COLO668 (cell line): Measurements from ENCODE around the gene LDHD.
"Not testable (repeated sequence)": the region's sequence is repeated elsewhere in the genome, so short reads cannot be mapped to it uniquely, and the experiment has no call there.

Experiments
- DNase-seq: peaks from one replicate; lab custom pipeline; 2025; ENCODE audit not compliant: unreplicated experiment; lab: John Stamatoyannopoulos, UW

The LDHD gene

DNA sequence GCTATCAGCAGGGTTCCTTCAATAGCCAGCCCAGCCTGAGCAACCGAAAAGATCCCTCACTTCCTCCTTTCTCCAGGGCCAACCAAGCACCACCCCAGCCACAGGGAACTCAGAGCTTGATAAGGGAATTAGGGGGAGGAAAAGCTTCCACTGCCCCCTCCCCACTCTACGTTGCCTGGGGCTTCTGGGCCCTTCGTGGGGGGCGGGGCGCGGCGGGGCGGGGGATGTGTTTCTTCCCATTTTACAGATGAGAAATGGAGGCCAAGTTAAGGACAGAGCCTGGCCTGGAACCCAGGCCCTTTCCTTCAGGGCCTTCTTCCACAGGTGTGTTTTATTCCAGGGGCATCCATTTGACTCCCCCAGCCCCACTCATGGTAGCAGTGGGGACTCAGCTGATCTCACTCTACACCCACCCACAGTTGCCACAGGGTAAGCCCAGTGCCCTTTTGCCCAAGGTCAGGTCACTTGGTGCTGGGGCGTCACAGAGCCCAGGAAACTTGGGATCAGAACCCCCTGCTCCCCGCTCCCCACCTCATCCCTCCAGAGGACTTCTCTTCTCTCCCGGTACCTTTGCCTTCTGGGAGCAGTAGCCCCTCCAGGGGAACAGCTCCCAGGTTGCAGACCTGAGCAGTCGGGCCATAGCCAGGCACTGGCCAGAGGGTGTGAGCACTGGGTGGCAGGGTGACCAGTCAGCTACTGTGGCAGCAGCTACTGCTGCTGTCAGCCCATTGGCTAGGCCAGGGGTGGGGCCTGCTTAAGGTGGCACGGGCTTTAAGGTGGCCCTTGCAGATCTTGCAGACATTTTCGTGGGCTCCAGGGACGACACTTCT, at the start of gene LDHD:
Gene LDHD (minus strand): TSS at position 700 of the 830 bp plus-strand sequence. CDS start 60 bp downstream, at position 640.
- DNase-seq, result peak; percentile 31

DNA sequence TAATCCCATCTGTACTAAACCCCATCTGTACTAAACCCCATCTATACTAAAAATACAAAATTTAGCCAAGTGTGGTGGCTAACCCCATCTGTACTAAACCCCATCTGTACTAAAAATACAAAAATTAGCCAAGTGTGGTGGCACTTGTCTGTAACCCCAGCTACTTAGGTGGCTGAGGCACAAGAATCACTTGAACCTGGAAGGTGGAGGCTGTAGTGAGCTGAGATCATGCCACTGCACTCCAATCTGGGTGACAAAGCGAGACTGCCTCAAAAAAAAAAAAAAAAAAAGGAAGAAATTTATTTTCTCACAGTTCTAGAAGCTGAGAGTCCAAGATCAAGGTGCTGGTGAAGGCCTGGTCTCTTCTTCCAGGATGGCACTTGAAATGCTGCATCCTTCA, 43.8 kb upstream of the LDHD start:
- no peak for DNase-seq

DNA sequence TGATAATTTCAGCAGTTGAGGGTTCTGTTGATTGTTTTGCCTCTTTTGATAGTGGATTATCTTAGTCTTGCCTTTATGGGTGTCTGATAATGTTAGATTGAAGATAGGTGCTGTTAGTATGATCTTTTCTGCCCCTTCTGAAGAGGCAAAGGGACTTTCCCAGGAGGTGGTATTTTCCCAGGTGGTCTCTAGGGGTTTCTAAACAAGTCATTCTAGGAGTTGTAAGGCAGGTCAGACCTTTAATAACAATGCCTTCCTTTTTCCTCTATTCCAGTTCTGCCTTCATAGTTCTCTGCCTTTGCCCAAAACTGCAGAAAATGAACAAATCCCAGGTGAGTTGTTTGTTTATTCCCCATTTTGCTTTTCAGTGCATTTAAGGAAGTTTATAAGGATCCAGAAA, 36.1 kb upstream of the LDHD start:
- no peak for DNase-seq

DNA sequence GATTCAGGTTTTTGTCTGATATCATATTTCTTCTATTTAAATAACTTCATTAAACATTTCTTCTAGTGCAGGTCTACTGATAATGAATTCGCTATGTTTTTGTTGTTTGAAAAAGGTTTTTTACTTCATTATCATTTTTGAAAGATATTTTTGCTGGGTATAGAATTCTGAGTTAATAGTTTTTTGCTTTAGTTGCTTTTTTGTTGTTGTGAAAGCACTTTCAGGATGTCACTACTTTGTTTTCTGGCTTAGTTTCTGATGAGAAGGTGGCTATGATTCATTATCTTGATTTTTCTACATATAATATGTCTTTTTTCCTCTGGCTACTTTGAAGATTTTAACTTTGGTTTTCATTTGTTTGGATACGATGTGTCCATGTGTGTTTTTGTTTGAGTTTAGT, 35.2 kb upstream of the LDHD start:
- DNase-seq, result no peak

DNA sequence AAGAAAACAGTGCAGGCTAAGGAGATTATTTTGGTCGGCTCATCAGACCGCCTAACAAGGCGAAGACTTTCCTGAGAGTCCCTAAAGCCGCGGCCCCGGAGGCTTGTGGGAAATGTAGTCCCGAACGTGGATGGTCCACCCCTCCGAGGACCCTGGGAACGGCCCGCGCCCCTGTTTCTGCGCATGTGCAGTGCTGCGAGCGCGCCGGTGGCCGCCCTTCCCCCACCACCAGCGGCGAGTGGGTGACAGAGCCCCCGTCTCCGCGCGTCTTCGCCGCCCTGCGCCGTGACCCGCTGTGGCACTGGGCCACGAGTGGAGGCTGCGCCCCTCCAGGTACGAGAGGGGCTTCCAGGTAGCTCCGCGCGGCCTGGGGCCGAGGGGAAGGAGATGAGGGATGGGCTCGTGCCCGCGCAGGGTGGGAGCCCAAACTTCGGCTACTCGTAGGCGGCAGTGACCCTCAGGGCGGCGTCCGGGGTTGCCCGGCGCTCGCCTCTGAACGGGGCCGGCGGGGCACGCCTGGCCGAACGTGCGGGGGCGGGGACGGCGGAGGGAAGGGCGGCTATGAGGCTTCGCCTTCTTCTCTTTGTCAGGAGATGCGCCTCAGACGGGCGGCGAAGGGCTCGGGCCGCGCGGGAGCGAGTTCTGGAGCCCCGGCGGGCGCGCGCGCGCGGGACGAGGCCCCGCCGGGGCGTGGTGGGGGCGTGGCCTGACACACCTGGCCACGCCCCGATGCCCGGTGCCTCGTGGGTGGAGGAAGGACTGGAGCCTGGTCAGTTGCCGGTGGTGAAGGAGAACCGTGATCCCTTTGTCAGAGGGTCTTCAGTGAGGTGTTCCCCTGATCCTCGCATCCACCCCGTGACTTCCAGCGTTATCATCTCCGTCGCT, 32.0 kb upstream of the LDHD start, which contains the start of gene ZFP1:
Gene ZFP1 (plus strand): TSS at position 214 of the 885 bp plus-strand sequence. CDS start 4,428 bp downstream, outside the sequence.
- DNase-seq, result peak; percentile 95

DNA sequence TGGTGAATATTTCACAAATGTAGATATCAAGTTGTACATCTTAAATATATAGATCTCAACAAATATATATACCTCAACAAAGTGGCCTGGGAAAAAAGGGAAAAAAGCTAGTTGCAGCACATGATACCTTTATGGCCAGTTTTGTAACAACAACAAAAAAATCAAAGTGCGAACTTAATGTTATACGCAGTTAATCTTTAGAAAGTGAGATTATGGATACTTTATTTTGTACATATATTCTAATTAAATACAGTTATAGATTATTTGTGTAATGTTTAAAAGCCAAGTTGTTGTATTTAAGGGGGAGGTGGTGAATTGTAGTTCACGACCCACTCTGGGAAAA, 31.4 kb upstream of the LDHD start:
- DNase-seq, result no peak

DNA sequence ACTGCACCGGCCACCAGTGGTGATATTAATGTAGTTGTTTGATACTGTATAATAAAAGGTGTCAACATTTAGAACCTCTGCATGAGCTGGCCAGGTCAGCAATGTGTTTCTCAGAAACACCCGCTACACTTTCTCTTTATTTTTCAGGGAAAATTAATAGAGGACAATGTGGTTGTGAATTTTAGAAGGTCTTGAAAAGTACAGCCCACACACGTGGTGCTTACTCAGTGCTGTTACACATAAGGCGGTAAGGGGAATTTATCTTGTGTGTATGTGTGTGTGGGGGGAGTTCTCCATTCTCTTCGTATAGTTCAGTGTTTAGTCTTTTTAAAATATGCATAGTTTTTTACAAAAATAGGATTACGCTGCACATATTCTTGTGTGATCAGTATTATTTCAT, 27.4 kb upstream of the LDHD start:
- no peak for DNase-seq

DNA sequence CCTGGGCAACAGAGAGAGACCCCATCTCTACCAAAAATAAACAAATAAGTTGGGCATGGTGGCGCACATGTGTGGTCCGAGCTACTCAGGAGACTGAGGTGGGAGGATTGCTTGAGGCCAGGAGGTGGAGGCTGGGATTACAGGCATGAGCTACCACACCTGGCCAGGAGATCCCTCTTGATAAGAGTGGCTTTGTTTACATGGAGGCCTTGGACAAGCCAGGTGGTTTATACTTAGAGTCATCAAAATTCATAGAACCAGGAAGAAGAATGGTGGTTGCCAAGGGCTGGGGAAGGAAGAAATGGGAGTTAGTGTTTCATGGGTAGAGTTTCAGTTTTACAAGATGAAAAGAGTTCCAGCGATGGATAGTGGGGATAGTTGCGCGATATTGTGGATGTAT, 22.9 kb upstream of the LDHD start:
- no peak for DNase-seq

DNA sequence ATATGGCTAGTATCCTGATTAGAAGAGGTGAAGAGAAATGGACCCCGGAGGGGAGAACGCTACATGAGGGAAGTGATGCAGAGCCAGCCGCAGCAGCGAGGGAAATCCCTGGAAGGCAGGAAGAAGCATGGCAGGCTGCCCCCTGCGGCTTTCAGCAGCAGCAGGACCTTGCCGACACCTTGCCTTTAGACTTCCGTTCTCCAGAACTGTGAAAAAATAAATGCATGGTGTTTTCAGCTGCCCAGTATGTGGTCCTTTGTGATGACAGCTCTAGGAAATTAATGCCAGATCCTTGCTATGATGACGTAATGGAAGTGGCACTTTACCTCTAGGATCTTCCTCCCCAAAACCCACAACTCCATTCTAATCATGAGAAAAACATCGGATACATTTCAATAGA, 22.1 kb upstream of the LDHD start:
- DNase-seq, result no peak

DNA sequence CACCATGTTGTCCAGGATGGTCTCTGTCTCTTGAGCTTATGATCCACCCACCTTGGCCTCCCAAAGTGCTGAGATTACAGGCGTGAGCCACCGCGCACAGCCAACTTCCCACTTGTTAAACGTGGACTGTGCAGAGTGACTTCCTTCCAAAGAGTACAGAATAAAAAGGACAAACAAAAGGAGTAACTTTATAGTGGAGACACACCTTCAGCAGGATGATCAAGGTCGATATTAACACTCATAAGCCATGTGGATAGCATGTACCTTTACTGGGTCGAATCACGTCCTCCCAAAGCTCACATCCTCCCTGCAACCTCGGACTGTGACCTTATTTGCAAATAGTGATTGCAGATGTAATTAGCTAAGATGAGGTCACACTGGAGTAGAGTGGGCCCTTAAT, 21.7 kb upstream of the LDHD start:
- DNase-seq, result no peak

DNA sequence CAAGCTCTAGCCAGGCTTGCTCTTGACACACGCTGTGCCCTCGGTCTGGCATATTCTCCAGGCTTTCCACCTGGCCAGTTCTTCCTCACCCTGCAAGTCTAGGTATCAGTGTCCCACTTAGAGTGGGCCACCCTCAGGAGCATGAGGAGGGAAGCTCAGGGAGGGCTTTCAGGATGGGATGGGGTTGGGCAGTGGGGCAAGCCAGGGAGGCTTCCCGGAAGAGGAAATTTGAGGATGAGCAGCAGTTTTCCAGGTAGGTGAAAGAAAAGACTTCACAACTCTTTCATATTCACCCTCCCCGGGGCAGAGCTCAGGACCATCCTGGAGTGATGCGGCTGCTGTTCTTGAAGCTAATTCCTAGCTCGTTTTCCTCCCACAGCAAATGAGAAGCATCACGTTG, 14.5 kb upstream of the LDHD start:
- no peak for DNase-seq

DNA sequence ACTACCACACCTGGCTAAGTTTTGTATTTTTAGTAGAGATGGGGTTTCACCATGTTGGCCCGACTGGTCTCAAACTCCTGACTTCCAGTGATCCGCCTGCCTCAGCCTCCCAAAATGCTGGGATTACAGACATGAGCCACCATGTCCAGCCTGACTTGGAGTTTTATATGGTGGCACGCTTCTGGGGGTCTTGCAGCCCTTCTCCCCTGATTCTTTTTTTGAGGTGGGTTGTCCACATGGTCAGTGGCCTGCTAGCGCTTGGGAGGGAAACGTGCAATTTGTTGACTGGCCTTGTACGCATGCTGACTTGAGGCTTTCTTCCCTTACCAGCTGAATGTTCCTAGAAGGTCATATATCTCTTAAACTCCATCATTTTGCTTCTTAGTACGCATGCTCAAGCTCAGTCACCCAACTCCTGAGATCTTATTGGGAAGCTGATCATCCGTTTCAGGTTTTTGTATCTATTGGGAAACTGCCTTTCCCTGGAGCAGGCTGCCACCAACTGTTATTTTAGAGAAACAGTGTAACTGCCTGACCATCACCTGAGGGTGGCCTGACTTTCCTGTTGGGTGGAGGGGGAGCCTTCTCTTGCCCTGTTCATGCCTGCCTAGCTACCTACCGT, 13.7 kb upstream of the LDHD start:
- DNase-seq, result no peak

DNA sequence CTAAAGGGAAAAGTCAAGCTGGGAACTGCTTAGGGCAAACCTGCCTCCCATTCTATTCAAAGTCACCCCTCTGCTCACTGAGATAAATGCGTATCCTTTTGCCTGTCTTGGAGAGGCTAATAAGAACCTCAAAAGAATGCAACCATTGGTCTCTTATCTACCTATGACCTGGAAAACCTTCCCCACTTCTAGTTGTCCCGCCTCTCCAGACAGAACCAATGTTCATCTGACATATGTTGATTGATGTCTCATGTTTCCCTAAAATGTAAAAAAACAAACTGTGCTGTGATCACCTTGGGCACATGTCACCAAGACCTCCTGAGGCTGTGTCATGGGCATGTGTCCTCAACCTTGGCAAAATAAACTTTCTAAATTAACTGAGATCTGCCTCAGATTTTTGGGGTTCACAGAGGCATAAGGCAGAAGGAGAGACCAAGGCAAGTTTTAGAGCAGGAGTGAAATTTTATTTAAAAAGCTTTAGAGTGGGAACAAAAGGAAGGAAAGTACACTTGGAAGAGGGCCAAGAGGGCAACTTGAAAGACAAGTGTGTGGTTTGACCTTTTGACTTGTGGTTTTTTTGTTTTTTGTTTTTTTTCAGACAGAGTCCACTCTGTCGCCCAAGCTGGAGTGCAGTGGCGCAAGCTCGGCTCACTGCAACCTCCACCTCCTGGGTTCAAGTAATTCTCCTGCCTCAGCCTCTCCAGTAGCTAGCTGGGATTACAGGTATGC, 13.0 kb upstream of the LDHD start:
- DNase-seq, result not testable (repeated sequence)

DNA sequence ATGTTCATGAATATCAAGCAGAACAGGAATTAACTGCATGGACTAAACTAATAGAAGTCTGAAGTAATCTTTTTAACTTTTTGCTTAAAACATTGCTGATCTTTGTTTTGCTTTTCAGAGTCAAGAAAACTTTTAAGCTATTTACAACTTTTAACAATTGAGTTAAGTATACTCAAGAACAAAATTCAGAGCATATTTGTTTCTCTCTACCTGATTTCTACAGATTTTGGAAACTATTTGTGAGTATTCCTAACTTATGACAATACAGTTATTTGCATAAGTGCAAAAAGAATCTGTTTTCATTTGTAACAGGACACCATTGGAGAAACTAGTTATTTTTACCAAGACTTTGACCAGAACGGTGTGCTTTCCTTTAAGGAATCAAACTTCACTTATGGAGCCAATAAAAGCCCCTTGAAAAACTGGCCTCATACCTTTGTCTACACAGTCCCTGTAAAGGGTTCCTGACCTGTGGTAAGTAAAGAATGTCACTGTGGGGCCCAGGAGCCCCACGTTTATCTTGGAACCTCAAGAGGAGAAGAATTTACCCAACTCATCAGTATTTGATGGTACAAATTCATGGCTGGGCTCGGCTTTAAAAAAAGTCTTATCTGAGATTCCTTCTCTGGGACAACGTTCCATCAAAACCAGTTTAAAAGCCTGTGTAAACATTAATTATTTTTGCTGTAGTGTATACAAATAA, 11.3 kb upstream of the LDHD start:
- DNase-seq, result no peak

DNA sequence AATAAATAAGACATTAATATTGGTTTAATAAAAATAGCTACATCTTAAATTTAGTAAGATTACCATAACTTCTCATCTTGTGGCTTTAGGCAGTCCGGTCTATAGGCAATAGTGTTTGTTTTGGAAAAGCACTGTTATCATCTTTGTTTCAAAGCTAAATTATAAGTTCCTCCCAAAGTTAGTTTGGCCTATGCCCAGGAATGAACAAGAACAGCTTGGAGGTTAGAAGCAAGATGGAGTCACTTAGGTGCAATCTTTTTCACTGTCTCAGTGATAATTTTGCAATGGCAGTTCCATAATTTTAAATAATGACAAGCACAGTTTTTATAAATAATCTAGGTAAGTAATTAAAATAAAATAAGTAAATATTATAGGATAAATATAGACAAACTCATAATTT, 6.0 kb upstream of the LDHD start:
- no peak for DNase-seq

DNA sequence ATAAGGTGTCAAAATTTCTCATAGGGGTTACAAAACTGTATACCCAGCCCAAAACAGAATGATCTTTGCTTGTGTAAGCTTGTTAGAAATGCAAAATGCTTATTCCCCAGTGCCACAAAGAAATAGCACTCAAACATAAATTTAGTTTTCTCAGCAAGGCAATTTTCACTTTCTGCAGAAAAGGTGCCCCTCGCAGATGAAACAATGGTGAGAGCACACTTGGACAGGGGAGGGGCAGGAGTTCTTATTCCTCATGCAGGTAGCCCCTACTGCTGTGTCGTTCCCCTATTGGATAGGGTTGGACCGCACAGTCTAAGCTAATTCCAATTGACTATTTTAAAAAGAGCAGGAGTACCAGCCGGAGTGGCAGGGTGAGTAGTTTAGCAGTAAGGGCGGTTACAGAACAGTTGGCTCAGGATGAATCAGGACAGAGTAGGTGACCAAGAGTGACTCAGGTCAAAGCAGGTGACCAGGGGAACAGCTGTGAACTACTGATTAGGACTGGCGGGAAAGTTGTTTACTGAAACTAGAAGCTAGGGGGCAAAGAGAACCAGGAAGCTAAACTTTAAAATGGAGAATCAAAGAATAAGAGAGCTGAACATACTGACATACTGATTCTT, 5.5 kb upstream of the LDHD start:
- DNase-seq, result no peak

DNA sequence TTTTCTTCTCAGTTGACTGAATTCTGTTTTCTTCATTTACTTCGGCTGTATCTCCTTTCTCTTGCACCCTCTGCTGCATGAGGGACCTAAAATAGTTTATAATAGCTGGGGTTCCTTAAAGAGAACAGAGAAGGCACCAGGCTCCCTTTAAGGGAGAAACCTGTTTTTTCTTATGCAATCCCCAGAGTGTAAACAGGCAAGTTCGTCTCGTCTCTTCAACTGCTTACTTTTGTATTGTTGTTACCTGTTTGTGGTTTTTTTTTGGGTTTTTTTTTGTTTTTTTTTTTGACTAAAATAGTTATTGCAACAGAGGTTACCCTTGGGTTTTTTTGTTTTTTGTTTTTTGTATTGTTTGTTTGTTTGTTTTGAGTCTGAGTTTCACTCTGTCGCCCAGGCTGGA, 3.7 kb upstream of the LDHD start:
- no peak for DNase-seq

DNA sequence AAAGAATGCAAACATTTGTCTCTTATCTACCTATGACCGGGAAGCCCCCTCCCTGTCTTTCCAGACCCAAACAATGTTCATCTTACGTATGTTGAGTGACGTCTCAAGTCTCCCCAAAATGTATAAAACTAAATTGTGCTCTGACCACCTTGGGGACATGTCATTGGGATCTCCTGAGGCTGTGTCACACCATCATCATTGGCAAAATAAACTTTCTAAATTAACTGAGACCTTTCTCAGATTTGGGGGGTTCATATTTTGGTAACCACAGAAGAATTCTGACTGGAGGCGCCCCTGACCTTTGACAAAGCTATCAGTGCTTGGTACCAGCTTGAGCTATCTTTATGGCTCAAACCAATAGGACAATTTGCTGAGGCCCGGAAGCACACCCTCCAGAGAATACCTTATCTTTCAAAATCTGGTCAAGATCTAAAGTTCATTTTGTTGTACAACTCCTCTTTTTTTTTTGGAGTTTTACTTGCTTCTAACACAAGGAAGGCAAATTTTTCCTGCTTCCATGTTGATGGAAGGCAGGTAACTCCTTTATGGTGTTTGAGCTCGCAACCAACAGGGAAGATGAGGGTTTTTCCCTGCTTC, 2.5 kb upstream of the LDHD start:
- DNase-seq, result no peak

DNA sequence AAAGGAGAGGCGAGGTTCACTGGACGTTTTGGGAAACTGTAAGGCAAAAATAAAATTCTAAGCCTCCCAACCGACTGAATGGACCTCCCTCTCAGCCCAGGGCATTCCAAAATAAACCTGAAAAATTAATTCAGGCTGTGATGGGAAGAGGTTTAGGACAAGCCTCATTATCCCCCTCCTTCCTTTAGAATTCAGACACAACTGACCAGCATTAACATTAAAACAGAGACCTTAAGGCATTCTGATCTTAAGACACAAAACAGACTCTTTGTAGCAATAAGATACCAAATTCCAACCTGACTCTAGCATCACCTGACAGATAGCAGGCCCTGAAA, 298 bp upstream of the LDHD start:
- no peak for DNase-seq
